Stimulated activated CD4-positive, alpha-beta T cell treated with anti-CD3 and anti-CD28 coated beads, Interleukin-1b, Interleukin-23, amount 100 ng/mL, for 1 hour (primary cell): Measurements from ENCODE around the gene CTSD.

ENCODE experiments used
- DNase-seq, 2 donors: peaks; one replicate each; pipeline ENCODE4 v3.0.0-alpha.2; 2020; ENCODE audit warnings: low read depth in 2 of 2

CTSD gene

DNA sequence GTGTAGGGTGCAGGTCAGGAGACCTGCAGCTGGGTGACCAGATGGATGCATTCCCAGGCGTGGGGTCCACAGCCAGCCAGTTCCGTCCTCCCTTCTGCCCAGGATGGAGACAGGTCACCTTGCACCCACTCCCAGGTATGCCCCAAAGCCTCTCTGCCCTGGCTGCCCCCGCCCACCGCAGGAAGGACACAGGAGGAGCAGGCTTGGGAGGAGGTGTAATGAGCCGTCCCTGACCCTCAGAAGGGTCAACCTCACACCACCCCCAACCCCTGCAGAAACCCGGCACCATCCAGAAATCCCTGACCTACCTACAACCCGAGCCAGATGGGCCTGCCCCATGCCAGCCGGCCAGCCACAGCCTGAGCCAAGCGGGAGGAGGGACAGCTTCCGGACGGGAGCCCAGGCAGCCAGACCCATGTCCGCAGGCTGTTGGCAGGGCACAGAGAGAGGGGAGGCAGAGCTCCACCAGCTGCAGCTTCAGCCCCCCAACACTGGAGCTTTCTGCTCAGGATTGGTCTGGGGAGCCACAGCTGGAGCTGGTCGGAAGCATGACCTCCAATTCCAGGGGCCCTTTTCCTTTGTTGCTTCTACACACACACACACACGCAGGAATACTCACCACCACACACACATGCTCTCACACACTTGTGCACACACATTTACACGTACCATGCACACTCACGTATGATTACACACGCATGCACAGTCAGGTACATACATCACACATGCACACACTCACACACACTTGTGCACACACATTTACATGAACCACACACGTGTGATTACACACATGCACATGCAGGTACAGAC, 18.6 kb downstream of the CTSD start:
- DNase-seq, result no peak

DNA sequence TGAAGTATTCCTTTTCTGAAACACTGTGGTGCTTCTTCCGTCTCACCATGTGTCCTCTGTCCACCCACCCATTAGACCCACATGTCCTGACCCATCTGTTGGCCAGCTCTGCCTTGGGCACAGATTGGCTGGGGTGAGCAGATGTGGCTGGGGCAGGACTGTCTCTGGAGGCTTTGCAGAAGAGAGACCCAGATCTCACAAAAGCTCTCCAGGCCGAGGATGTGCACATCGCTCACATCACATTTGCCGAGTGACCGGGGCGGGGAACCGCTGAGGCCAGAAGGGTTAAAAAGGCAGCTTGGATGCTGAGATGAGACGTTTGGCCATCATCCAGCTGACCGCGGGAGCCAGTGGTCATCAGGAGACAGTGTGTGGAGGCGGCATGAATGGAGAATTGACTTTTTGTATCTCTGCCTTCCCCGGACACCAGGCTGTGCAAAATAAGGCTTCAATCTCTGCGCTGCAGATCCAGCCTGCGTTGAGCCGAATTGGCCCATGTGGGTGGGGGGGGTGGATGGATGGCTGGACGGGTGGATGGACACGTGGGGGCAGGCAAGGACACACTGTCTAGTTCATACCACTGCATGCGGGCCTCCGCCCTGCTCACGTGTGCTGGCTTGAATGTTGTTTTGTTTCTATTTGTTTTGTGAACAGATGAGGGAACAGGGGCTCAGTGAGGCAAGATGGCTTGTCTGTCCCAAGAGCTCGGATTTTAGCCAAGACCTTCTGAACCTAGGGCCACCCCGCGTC, 19.4 kb downstream of the CTSD start:
- no peak for DNase-seq

GRCh38 chr11:1743585-1744136, 20.1 kb downstream of the CTSD start:
- DNase-seq, result no peak

GRCh38 chr11:1742869-1743584, 20.7 kb downstream of the CTSD start:
- DNase-seq, result no peak

GRCh38 chr11:1742371-1742770, 21.4 kb downstream of the CTSD start:
- DNase-seq, result no peak

DNA sequence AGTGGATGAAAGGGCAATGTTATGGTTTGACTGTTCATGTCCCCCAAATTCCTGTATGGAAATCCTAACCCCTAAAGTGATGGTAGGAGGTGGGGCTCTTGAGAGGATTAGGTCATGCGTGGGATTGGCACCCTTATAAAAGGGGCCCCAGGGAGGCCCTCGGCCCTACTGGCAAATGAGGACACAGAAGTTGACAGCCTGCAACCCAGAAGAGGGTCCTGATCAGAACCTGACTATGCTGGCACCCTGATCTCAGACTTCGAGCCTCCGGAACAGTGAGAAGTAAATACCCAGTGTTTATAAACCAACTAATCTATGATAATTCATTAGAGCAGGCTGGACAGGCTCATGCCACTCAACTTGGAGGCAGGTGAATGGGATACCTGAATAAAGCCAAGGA, 22.0 kb downstream of the CTSD start:
- no peak for DNase-seq

GRCh38 chr11:1740786-1741530, 22.8 kb downstream of the CTSD start:
- no peak for DNase-seq

DNA sequence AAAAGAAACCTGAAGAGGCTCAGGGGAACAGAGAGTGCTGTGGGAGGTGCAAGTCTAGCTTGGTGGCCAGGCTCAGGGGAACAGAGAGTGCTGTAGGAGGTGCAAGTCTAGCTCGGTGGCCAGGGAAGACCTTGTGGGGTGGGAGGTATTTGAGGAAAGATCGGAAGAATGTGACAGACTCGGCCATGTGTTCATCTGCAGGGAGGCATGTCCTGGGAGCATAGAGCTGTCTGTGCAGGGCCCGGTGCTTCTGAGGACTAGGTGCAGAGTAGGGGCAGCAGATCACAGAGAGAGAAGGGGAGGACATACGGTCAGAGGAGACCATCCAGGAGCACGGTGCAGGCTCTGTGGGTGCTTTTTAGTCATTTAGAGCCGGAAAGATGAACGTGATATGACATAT, 24.2 kb downstream of the CTSD start:
- DNase-seq, result no peak

DNA sequence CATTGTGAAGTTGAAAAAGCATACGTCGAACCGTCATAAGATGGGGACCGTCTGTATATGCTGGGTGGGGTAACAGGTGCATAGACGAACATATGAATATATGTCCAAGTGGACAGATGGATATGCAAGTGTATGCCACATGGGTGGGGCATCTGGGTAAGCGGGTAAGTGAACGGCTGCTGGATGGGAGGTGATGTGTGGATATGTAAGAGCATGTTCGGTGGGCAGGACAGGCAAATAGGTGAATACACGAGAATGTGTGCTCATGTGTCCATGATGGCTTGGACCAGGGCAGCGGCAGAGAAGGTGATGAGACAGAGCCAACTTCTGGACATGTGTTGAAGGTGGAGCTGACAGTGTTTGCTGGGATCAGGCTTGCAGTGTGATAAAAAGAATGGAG, 25.3 kb downstream of the CTSD start:
- DNase-seq, result no peak

DNA sequence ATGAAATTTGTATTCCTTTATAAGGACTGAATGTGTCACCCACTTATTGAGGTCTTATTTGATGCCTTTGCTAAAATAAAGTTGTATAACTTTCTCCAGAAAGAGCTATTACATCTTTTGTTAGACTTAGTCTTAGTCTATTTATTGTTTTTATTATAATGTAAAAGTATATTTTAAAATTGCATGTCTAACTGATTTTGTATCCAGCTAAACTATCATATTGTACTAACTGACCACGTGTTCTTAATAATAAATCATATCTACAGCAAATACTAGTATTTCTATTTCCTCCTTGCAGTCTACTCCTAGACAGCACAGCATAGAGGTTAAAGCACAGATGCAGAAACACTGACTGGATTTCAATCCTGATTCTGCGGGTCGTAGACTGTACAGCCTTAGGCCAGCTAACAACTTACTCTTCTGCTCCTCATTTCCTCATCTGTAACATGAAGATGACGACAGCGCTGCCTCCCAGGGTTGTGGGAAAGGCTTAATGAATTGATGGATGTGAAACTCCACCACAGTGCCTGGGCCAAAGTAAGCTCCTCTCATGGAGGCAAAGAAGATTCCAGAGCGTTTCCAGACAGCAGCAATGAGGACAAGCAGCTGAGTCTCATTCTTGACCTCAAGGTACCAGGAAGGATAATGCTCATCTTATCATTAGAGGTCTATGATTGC, 26.5 kb downstream of the CTSD start:
- no peak for DNase-seq

GRCh38 chr11:1736447-1736992, 27.2 kb downstream of the CTSD start:
- no peak for DNase-seq

DNA sequence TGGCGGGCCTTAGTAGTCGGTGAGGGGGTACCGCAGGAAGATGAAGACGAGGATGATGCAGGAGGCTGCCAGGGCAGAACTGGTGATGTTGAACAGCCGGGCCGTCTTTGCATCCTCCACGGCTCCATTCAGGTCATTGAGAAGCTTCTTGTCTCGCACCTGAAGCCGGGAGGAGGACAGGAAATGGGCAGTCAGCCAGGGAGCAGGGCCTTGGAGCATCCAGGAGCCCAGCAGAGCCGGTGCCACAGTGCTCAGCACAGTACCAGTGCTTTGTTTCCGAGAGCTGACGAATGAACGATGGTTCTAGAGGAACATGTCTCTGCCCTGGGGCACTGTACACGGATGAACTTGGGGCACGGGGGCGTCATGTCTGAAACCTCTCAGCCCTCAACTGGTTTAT, 28.5 kb downstream of the CTSD start:
- no peak for DNase-seq

GRCh38 chr11:1734641-1735081, 29.1 kb downstream of the CTSD start:
- DNase-seq, result no peak

- no peak for DNase-seq
Observed at GRCh38 chr11:1733716-1734640, 29.7 kb downstream of the CTSD start.

DNA sequence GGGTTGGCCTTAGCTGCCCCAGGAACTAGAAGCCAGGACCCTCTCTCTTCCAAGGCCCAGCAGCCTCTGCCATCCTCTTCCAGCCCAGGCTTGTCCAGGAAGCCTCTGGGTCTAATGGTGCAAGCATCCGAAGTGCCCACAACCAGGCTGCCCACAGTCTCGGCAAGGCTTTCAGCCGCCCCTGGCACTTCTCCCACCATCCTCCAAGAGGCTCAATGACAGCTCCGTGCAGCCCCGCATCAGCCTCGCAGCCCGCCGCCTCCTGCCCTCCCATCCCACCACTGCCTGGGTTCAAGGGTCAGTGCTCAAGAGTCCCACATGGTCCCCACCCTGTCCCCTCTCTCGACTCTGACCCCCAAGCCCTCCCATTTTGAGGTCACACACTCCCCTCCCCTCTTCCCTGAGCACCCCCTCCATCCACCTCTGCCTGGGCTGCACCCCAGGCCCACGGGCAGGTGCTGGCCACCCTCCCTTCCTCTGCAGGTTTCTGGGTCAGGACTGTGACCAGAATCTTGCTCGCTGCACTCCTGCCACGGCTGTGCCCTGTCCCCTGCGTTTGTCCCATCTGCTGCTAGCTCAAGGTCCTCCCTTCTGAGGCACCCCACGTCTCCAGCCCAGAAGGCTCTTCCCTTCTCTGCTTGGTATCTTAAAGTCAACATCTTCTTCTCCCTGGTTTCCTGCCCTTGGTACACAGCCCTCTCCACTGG, 30.6 kb downstream of the CTSD start:
- DNase-seq, result no peak

GRCh38 chr11:1732418-1733008, 31.2 kb downstream of the CTSD start:
- DNase-seq, result no peak

GRCh38 chr11:1731451-1732059, 32.2 kb downstream of the CTSD start:
- DNase-seq, result no peak

DNA sequence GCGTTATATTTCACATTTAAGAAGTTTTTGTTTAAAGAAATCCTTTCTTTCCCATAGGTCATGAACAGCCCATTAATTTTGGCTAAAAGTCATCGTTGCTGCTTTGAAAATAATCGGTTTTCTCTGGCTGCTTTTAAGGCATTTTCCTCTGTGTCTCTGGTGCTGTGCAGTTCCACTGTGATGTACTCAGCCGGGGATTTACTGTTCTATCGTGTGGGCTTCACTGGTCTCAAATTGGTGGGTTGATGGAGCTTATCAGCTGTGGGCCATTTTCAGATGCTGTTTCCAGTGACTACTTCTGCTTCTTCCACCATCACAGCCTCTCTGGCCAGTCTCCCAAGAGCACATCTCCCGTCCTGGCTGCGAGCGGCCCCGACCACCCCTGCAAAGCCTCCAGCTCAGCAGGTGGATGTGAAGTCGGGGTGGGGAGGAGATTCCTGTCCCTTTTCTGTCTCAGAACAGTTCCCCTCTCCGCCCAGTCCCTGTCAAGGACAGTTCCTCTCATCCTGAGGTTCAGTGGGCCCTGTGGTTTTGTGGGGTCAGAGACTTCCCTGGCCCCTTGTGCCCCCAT, 33.6 kb downstream of the CTSD start:
- no peak for DNase-seq
